Keratinocyte (primary cell): ENCODE measurements around the gene MOGAT1.

Source experiments
- EZH2 ChIP-seq: IDR thresholded peaks from one replicate; pipeline ENCODE4 v1.6.1; 2012; ENCODE audit warnings: inconsistent platforms, mild to moderate bottlenecking, low read length, moderate library complexity
- TF ChIP-seq, protein P1 (sequence below), 3 experiments: IDR thresholded peaks in 1 of 3; conservative IDR thresholded peaks in 1 of 3; optimal IDR thresholded peaks in 1 of 3; 2 replicates in 2 of 3; 3 replicates in 1 of 3; pipeline versions ENCODE3 to v1.5.1; 2011; ENCODE audit warnings: low read length in 3 of 3, mild to moderate bottlenecking in 3 of 3, moderate library complexity in 2 of 3, control low read depth in 1 of 3, inconsistent platforms in 1 of 3; ENCODE audit not compliant: insufficient read depth in 2 of 3; ENCODE audit errors: extremely low read depth in 1 of 3

- TF ChIP-seq, protein P1, sequence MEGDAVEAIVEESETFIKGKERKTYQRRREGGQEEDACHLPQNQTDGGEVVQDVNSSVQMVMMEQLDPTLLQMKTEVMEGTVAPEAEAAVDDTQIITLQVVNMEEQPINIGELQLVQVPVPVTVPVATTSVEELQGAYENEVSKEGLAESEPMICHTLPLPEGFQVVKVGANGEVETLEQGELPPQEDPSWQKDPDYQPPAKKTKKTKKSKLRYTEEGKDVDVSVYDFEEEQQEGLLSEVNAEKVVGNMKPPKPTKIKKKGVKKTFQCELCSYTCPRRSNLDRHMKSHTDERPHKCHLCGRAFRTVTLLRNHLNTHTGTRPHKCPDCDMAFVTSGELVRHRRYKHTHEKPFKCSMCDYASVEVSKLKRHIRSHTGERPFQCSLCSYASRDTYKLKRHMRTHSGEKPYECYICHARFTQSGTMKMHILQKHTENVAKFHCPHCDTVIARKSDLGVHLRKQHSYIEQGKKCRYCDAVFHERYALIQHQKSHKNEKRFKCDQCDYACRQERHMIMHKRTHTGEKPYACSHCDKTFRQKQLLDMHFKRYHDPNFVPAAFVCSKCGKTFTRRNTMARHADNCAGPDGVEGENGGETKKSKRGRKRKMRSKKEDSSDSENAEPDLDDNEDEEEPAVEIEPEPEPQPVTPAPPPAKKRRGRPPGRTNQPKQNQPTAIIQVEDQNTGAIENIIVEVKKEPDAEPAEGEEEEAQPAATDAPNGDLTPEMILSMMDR (optimal IDR thresholded peaks at IDR 0.05 in 1 of 3, IDR thresholded peaks at IDR 0.05 in 1 of 3, conservative IDR thresholded peaks at IDR 0.05 in 1 of 3; ENCODE audit: extremely low read depth in 1 of 3, insufficient read depth in 2 of 3, low read length in 3 of 3): no peak
- TF ChIP-seq EZH2: no peak
These were observed 14.8 kb downstream of the MOGAT1 start for GRCh38 chr2:222686086-222686750.
